Measurements from ENCODE around the gene PGS1.
"Not testable (repeated sequence)": the region's sequence is repeated elsewhere in the genome, so short reads cannot be mapped to it uniquely, and the experiment has no call there.

The PGS1 gene

GRCh38 chr17:78438271-78438691, 59.8 kb downstream of the PGS1 start:
- FAIRE-seq (no peak), DNase-seq (ENCODE audit: insufficient read length, low spot score) (no peak)

- no peak for FAIRE-seq
- DNase-seq (ENCODE audit: insufficient read length, low spot score): no peak
Measured at GRCh38 chr17:78438694-78439325, 60.4 kb downstream of the PGS1 start.

- FAIRE-seq (no peak), DNase-seq (ENCODE audit: insufficient read length, low spot score) (no peak)
Measured at GRCh38 chr17:78441271-78441971, 63.0 kb downstream of the PGS1 start.

- no peak for DNase-seq (ENCODE audit: insufficient read length, low spot score)
- no peak for FAIRE-seq
Measured at GRCh38 chr17:78442648-78443218, 64.3 kb downstream of the PGS1 start.

GRCh38 chr17:78444392-78444791, 65.9 kb downstream of the PGS1 start:
- no peak for FAIRE-seq
- DNase-seq (ENCODE audit: insufficient read length, low spot score): no peak

- no peak for FAIRE-seq
- DNase-seq (ENCODE audit: insufficient read length, low spot score): no peak
Measured at GRCh38 chr17:78446833-78447232, 68.4 kb downstream of the PGS1 start.

- FAIRE-seq (no peak), DNase-seq (ENCODE audit: insufficient read length, low spot score) (no peak)
Measured at GRCh38 chr17:78448356-78448993, 70.0 kb downstream of the PGS1 start.

GRCh38 chr17:78449983-78450595, 71.6 kb downstream of the PGS1 start:
- no peak for FAIRE-seq

GRCh38 chr17:78450696-78451345, 72.4 kb downstream of the PGS1 start:
- FAIRE-seq: no peak
- DNase-seq (ENCODE audit: insufficient read length, low spot score): no peak

More at GRCh38 chr17:78449983-78450595, 71.6 kb downstream of the PGS1 start:
- no peak for DNase-seq (ENCODE audit: insufficient read length, low spot score)

GRCh38 chr17:78451753-78452152, 73.3 kb downstream of the PGS1 start:
- FAIRE-seq (peak; percentile 8), DNase-seq (ENCODE audit: insufficient read length, low spot score) (no peak)

GRCh38 chr17:78454346-78454745, 75.9 kb downstream of the PGS1 start:
- DNase-seq (ENCODE audit: insufficient read length, low spot score) (no peak), FAIRE-seq (no peak)

GRCh38 chr17:78458091-78458490, 79.6 kb downstream of the PGS1 start:
- no peak for FAIRE-seq
- DNase-seq (ENCODE audit: insufficient read length, low spot score): no peak

- DNase-seq (ENCODE audit: insufficient read length, low spot score): no peak
- no peak for FAIRE-seq
Measured at GRCh38 chr17:78458736-78459335, 80.4 kb downstream of the PGS1 start.

GRCh38 chr17:78459696-78460095, 81.2 kb downstream of the PGS1 start:
- DNase-seq (ENCODE audit: insufficient read length, low spot score) (no peak), FAIRE-seq (no peak)

GRCh38 chr17:78460176-78460675, 81.8 kb downstream of the PGS1 start:
- no peak for FAIRE-seq

GRCh38 chr17:78460951-78461798, 82.7 kb downstream of the PGS1 start:
- DNase-seq (ENCODE audit: insufficient read length, low spot score) (no peak), FAIRE-seq (no peak)

More at GRCh38 chr17:78460176-78460675, 81.8 kb downstream of the PGS1 start:
- DNase-seq (ENCODE audit: insufficient read length, low spot score): no peak

GRCh38 chr17:78461799-78462053, 83.3 kb downstream of the PGS1 start:
- FAIRE-seq (no peak), DNase-seq (ENCODE audit: insufficient read length, low spot score) (no peak)

GRCh38 chr17:78462148-78462547, 83.7 kb downstream of the PGS1 start:
- no peak for FAIRE-seq
- no peak for DNase-seq (ENCODE audit: insufficient read length, low spot score)

GRCh38 chr17:78466109-78466785, 87.8 kb downstream of the PGS1 start:
- not testable (repeated sequence) for DNase-seq (ENCODE audit: insufficient read length, low spot score); FAIRE-seq

All from GM19239 (cell line).